Head of caudate nucleus (tissue), 42 donors: Measurements from ENCODE around the gene PRICKLE3.
A peak's percentile ranks its signal among the peaks of the same experiment; 100 is the strongest.

Experiments used
- DNase-seq, 42 donors: peaks; one replicate each; pipeline versions ENCODE4 v3.0.0 to v3.0.0-alpha.2; 2020 to 2021; ENCODE audit warnings: mixed read lengths in 7 of 42
- intact Hi-C: fragments of 100-400 bp; cut with DNase I; formaldehyde crosslinking; loops from one replicate; pipeline ENCODE4 v1.15.0; 2022

PRICKLE3 gene

GRCh38 chrX:49209434-49210251, 23.5 kb upstream of the PRICKLE3 start:
- intact Hi-C loops = no loop called here
- peak in 41 of 42 donors; percentile 27 to 87 (median 63) for DNase-seq

GRCh38 chrX:49208399-49208798, 22.2 kb upstream of the PRICKLE3 start:
- no peak for DNase-seq
- intact Hi-C loops = no loop called here

- intact Hi-C loops = no loop called here
- DNase-seq = peak in 1 of 42 donors; percentile 12
Measured at GRCh38 chrX:49206543-49206942, 20.4 kb upstream of the PRICKLE3 start.

GRCh38 chrX:49205443-49205842, 19.3 kb upstream of the PRICKLE3 start:
- DNase-seq = no peak
- intact Hi-C loops = no loop called here

GRCh38 chrX:49204709-49205108, 18.5 kb upstream of the PRICKLE3 start:
- peak in 3 of 42 donors; percentile 14 to 60 (median 27) for DNase-seq
- intact Hi-C loops = loop anchor here (5.0 kb wide), 1 partner anchor 63 kb away; the partner anchor contains the start of gene PPP1R3F

- intact Hi-C loops = loop anchor here (5.0 kb wide), 1 partner anchor 63 kb away; the partner anchor contains the start of gene PPP1R3F
- DNase-seq = peak in 1 of 42 donors; percentile 14
Measured at GRCh38 chrX:49204017-49204416, 17.8 kb upstream of the PRICKLE3 start.

GRCh38 chrX:49203536-49203935, 17.4 kb upstream of the PRICKLE3 start:
- DNase-seq = peak in 1 of 42 donors; percentile 41
- intact Hi-C loops = loop anchor here (5.0 kb wide), 1 partner anchor 64 kb away; the partner anchor contains the start of gene PPP1R3F

GRCh38 chrX:49202022-49202421, 15.8 kb upstream of the PRICKLE3 start:
- no peak for DNase-seq
- intact Hi-C loops = loop anchor here (5.0 kb wide), 1 partner anchor 65 kb away; the partner anchor contains the start of gene PPP1R3F

- intact Hi-C loops = loop anchor here (5.0 kb wide), 1 partner anchor 67 kb away; the partner anchor contains the start of gene PPP1R3F
- DNase-seq = peak; percentile 73 to 95 (median 89)
Measured at GRCh38 chrX:49199906-49200771, 14.0 kb upstream of the PRICKLE3 start, which contains the start of gene SYP. Gene SYP, minus strand, starts transcription at chrX:49200193. Its CDS starts 7 bp downstream, at chrX:49200186.

GRCh38 chrX:49199315-49199595, 13.1 kb upstream of the PRICKLE3 start:
- peak in 1 of 42 donors; percentile 12 for DNase-seq
- intact Hi-C loops = no loop called here

GRCh38 chrX:49198540-49199314, 12.6 kb upstream of the PRICKLE3 start:
- DNase-seq = peak in 1 of 42 donors; percentile 24
- intact Hi-C loops = no loop called here

GRCh38 chrX:49197543-49198087, 11.4 kb upstream of the PRICKLE3 start:
- no peak for DNase-seq
- intact Hi-C loops = no loop called here

- peak in 21 of 42 donors; percentile 11 to 72 (median 53) for DNase-seq
- intact Hi-C loops = no loop called here
Measured at GRCh38 chrX:49193542-49193964, 7.4 kb upstream of the PRICKLE3 start.

- peak in 11 of 42 donors; percentile 12 to 66 (median 41) for DNase-seq
- intact Hi-C loops = no loop called here
Measured at GRCh38 chrX:49192722-49193328, 6.7 kb upstream of the PRICKLE3 start.

- intact Hi-C loops = no loop called here
- peak in 2 of 42 donors; percentile 22 to 48 for DNase-seq
Measured at GRCh38 chrX:49191574-49192011, 5.4 kb upstream of the PRICKLE3 start.

- intact Hi-C loops = no loop called here
Measured at GRCh38 chrX:49190821-49191573, 4.8 kb upstream of the PRICKLE3 start.

GRCh38 chrX:49189606-49190005, 3.4 kb upstream of the PRICKLE3 start:
- intact Hi-C loops = no loop called here
- DNase-seq = no peak

More at GRCh38 chrX:49190821-49191573, 4.8 kb upstream of the PRICKLE3 start:
- peak; percentile 80 to 98 (median 93) for DNase-seq
